Endothelial cell of umbilical vein (primary cell): ENCODE data around the gene COTL1. TPM values are rescaled to one million over a fixed set of nuclear protein-coding genes. Genes with fewer than 3 reads are reported as not detected.

ENCODE experiments used
- BruUV-seq: library from RNA; stranded (reverse); fragments of 400-500 nt; replicated peaks from 2 replicates; lab custom pipeline; 2021; lab: Mats Ljungman, UMichigan
- CTCF ChIA-PET: fragments of 300-600, 350-600 bp; sonication (Branson Sonifier 250); formaldehyde crosslinking; loops from one replicate; lab custom pipeline; 2021; ENCODE audit warnings: antibody characterized with exemption, inconsistent platforms; lab: Charles Lee
- POLR2A ChIA-PET: fragments of 300-600, 350-600 bp; sonication (Branson Sonifier 250); formaldehyde crosslinking; loops from one replicate; lab custom pipeline; 2021; ENCODE audit warnings: antibody characterized with exemption, inconsistent platforms; lab: Charles Lee
- DNase-seq: peaks from one replicate; pipeline ENCODE4 v3.0.0-alpha.2; 2011; ENCODE audit warnings: low read depth, low spot score
- FAIRE-seq: peaks from 2 replicates; lab custom pipeline; 2011; peaks lifted over from hg19 to GRCh38; lab: Jason Lieb, UNC
- H2AFZ ChIP-seq: 2 replicates; pipeline ENCODE4 v1.6.0; 2012; ENCODE audit warnings: low read depth, low read length, control low read depth, inconsistent platforms
- H3K27ac ChIP-seq: 2 replicates; pipeline ENCODE4 v1.5.1; 2011; ENCODE audit warnings: low read depth, mild to moderate bottlenecking, control low read depth, low read length, moderate library complexity; ENCODE audit not compliant: insufficient read depth
- H3K27me3 ChIP-seq, 2 experiments: 2 replicates each; pipeline versions ENCODE4 v1.6.0 to v1.6.1; 2011; ENCODE audit warnings: low read length in 2 of 2, mixed read lengths in 1 of 2; ENCODE audit not compliant: control insufficient read depth in 2 of 2, insufficient read depth in 2 of 2
- H3K36me3 ChIP-seq, 2 experiments: 2 replicates in 1 of 2; 3 replicates in 1 of 2; pipeline ENCODE4 v1.5.1; 2011; ENCODE audit warnings: low read length in 2 of 2, mild to moderate bottlenecking in 1 of 2, moderate library complexity in 1 of 2; ENCODE audit not compliant: control insufficient read depth in 2 of 2, insufficient read depth in 2 of 2; ENCODE audit errors: extremely low read depth in 1 of 2
- H3K4me1 ChIP-seq: 3 replicates; pipeline ENCODE4 v1.5.1; 2011; ENCODE audit warnings: mild to moderate bottlenecking, low read length; ENCODE audit not compliant: control insufficient read depth, insufficient read depth; ENCODE audit errors: extremely low read depth
- H3K4me2 ChIP-seq: 2 replicates; pipeline ENCODE4 v1.6.1; 2011; ENCODE audit warnings: low read length, control low read depth, mixed read lengths; ENCODE audit not compliant: insufficient read depth
- H3K4me3 ChIP-seq, 3 experiments: fragments of 200-600 bp in 1 of 3; sonication (generic), shearing (Covaris generic) in 1 of 3; replicated peaks in 1 of 3; 2 replicates each; pipeline ENCODE4 v1.5.1; 2011 to 2016; ENCODE audit warnings: control low read depth in 3 of 3, low read length in 3 of 3, mild to moderate bottlenecking in 2 of 3, inconsistent platforms in 1 of 3, low read depth in 1 of 3, moderate library complexity in 1 of 3; ENCODE audit not compliant: insufficient read depth in 1 of 3
- H3K79me2 ChIP-seq: 2 replicates; pipeline ENCODE4 v1.6.0; 2012; ENCODE audit warnings: low read length, inconsistent platforms; ENCODE audit not compliant: control insufficient read depth, insufficient read depth
- H3K9ac ChIP-seq: replicated peaks from 2 replicates; pipeline ENCODE3; 2011; ENCODE audit warnings: low read length, control low read depth; ENCODE audit not compliant: insufficient read depth; ENCODE audit errors: extremely low read depth
- H3K9me1 ChIP-seq: replicated peaks from 3 replicates; pipeline ENCODE4 v1.6.0; 2011; ENCODE audit warnings: mild to moderate bottlenecking, low read length; ENCODE audit not compliant: control insufficient read depth, insufficient read depth; ENCODE audit errors: extremely low read depth
- H3K9me3 ChIP-seq: replicated peaks from 2 replicates; pipeline ENCODE4 v1.5.1; 2012; ENCODE audit warnings: low read length, inconsistent platforms; ENCODE audit not compliant: control insufficient read depth, insufficient read depth
- H4K20me1 ChIP-seq: replicated peaks from 2 replicates; pipeline ENCODE3; 2011; ENCODE audit warnings: mild to moderate bottlenecking, low read length; ENCODE audit not compliant: control insufficient read depth, insufficient read depth; ENCODE audit errors: extremely low read depth
- CTCF ChIP-seq, 2 donors: IDR thresholded peaks; 1 replicate in 1 of 2; 2 replicates in 1 of 2; pipeline ENCODE4 v1.5.1; 2011; ENCODE audit warnings: low read length in 2 of 2, mild to moderate bottlenecking in 2 of 2, moderate library complexity in 2 of 2, control low read depth in 1 of 2, inconsistent platforms in 1 of 2, low read depth in 1 of 2; ENCODE audit not compliant: insufficient read depth in 1 of 2; ENCODE audit errors: extremely low read depth in 1 of 2
- EZH2 ChIP-seq: IDR thresholded peaks from 2 replicates; pipeline ENCODE4 v1.6.1; 2012; ENCODE audit warnings: borderline replicate concordance, low read depth, mild to moderate bottlenecking, moderate library complexity, low read length, inconsistent platforms; ENCODE audit not compliant: severe bottlenecking
- FOS ChIP-seq: IDR thresholded peaks from 2 replicates; pipeline ENCODE4 v1.6.1; 2011; ENCODE audit warnings: mild to moderate bottlenecking, low read length, moderate library complexity, borderline replicate concordance; ENCODE audit not compliant: insufficient read depth
- GATA2 ChIP-seq: IDR thresholded peaks from 2 replicates; pipeline ENCODE4 v1.7.0; 2011; ENCODE audit warnings: low read depth, mild to moderate bottlenecking, moderate library complexity, mixed read lengths, low read length; ENCODE audit not compliant: insufficient read length, insufficient read depth
- JUN ChIP-seq: IDR thresholded peaks from 2 replicates; pipeline ENCODE4 v1.6.1; 2011; ENCODE audit warnings: borderline replicate concordance, low read depth; ENCODE audit not compliant: insufficient read length, insufficient read depth
- MAX ChIP-seq: IDR thresholded peaks from 2 replicates; pipeline ENCODE4 v1.6.1; 2011; ENCODE audit not compliant: insufficient read depth, insufficient read length
- MYC ChIP-seq: IDR thresholded peaks from one replicate; pipeline ENCODE4 v1.6.1; 2011; ENCODE audit warnings: mild to moderate bottlenecking, low read depth, low read length
- POLR2A ChIP-seq: IDR thresholded peaks from 2 replicates; pipeline ENCODE4 v1.6.1; 2012; ENCODE audit warnings: low read depth, mild to moderate bottlenecking, control low read depth, low read length
- POLR2AphosphoS5 ChIP-seq: IDR thresholded peaks from 2 replicates; pipeline ENCODE4 v1.6.1; 2012; ENCODE audit warnings: low read depth, mild to moderate bottlenecking, control low read depth, low read length, moderate library complexity; ENCODE audit not compliant: insufficient read depth
- dilution Hi-C: fragments of 300-500 bp; cut with MboI; formaldehyde crosslinking; loops from one replicate; pipeline ENCODE4 v1.15.0; 2019; ENCODE audit warnings: low sequenced_read_pairs; ENCODE audit not compliant: extremely low pct_ligation_motif_present
- intact Hi-C: fragments of 100-400 bp; cut with micrococcal nuclease; formaldehyde crosslinking; loops from one replicate; pipeline ENCODE4 v1.10.0; 2022
- polyA plus RNA-seq, 4 experiments: library from polyadenylated mRNA; depleted of rRNA in 3 of 4; stranded (reverse) in 3 of 4; unstranded in 1 of 4; fragments of >200 nt; gene quantifications; 2 replicates each; pipeline versions ENCODE4 v1.2.1 to v1.2.3, GENCODE V29; 2011 to 2012; ENCODE audit warnings: missing spikeins in 1 of 4
- total RNA-seq: library from RNA; stranded (reverse); gene quantifications from 2 replicates; pipeline ENCODE4 v1.2.3, GENCODE V29; 2021

The COTL1 gene
- total and polyA plus RNA-seq, 2 donors (not counting 3 experiments of a cell fraction or from before 2014, with no cell fraction given) = 90.0 to 200 TPM

GRCh38 chr16:84604477-84605013 lies 13.3 kb downstream of the COTL1 start:
- FAIRE-seq (no peak), DNase-seq (no peak)
- ChIA-PET CTCF (interaction anchor here (1.0 kb wide), 1 partner anchor 98 kb away, joined by 7 read pairs; no protein-coding TSS in a partner anchor), POLR2A (no interaction called here)
- Histone ChIP-seq H3K9me1 (no peaks in the 10 kb centered on the region), H3K36me3 (peaks cover 0 to 3% of the 10 kb centered on the region in 2 experiments), H2AFZ (no peak overlapping the region), H3K4me3 (no peak overlapping the region), H3K79me2 (peaks cover 65% of the 10 kb centered on the region), H3K9me3 (no peaks in the 10 kb centered on the region), H3K4me2 (no peak overlapping the region), H3K27ac (no peak overlapping the region), H3K27me3 (no peaks in the 10 kb centered on the region), H4K20me1 (no peaks in the 10 kb centered on the region), H3K4me1 (peaks cover 44% of the 10 kb centered on the region), H3K9ac (no peak overlapping the region)
- TF ChIP-seq MAX = no peak
- TF ChIP-seq EZH2 = no peak
- TF ChIP-seq MYC = no peak
- TF ChIP-seq CTCF (IDR thresholded peaks at IDR 0.05; ENCODE audit: extremely low read depth in 1 of 2, insufficient read depth in 1 of 2, low read depth in 1 of 2, low read length in 2 of 2) = no peak
- no peak for TF ChIP-seq POLR2A
- no peak for TF ChIP-seq JUN
- no peak for TF ChIP-seq GATA2
- no peak for TF ChIP-seq POLR2AphosphoS5
- no peak for TF ChIP-seq FOS
- dilution Hi-C loops = loop anchor here (25.0 kb wide), 1 partner anchor 92 kb away; the partner anchor contains the start of gene MEAK7
- intact Hi-C loops = no loop called here
- BruUV-seq = no TSS peak
